GM23338 (cell line): ENCODE data around the gene GRID2.

Experiments used
- CREB1 ChIP-seq: fragments of 250-450 bp; sonication (Bioruptor Pico); IDR thresholded peaks from 2 replicates; pipeline ENCODE4 v1.5.0; 2020; ENCODE audit warnings: low read depth, mild to moderate bottlenecking, moderate library complexity
- EZH2 ChIP-seq: fragments of 200-600 bp; sonication (generic); IDR thresholded peaks from one replicate; pipeline ENCODE4 v1.8.0; 2017; ENCODE audit warnings: antibody characterized with exemption, mild to moderate bottlenecking, low read depth; ENCODE audit not compliant: unreplicated experiment
- JUNB ChIP-seq: IDR thresholded peaks from one replicate; pipeline ENCODE4 v1.6.1; 2016; ENCODE audit warnings: antibody characterized with exemption; ENCODE audit not compliant: unreplicated experiment
- POLR2AphosphoS5 ChIP-seq: IDR thresholded peaks from 2 replicates; pipeline ENCODE4 v1.6.1; 2016; ENCODE audit warnings: antibody characterized with exemption, low read depth
- TF ChIP-seq, protein P1 (sequence below), 2 experiments: fragments of 200-600 bp in 1 of 2; sonication (generic) in 1 of 2; conservative IDR thresholded peaks; 2 replicates each; pipeline versions ENCODE4 v1.5.1 to v1.6.1; 2016 to 2017; ENCODE audit warnings: antibody characterized with exemption in 2 of 2, low read depth in 2 of 2, mild to moderate bottlenecking in 2 of 2, moderate library complexity in 1 of 2
- TF ChIP-seq, protein P2 (sequence below): IDR thresholded peaks from one replicate; pipeline ENCODE4 v1.6.1; 2018; ENCODE audit warnings: antibody characterized with exemption; ENCODE audit not compliant: unreplicated experiment

DNA sequence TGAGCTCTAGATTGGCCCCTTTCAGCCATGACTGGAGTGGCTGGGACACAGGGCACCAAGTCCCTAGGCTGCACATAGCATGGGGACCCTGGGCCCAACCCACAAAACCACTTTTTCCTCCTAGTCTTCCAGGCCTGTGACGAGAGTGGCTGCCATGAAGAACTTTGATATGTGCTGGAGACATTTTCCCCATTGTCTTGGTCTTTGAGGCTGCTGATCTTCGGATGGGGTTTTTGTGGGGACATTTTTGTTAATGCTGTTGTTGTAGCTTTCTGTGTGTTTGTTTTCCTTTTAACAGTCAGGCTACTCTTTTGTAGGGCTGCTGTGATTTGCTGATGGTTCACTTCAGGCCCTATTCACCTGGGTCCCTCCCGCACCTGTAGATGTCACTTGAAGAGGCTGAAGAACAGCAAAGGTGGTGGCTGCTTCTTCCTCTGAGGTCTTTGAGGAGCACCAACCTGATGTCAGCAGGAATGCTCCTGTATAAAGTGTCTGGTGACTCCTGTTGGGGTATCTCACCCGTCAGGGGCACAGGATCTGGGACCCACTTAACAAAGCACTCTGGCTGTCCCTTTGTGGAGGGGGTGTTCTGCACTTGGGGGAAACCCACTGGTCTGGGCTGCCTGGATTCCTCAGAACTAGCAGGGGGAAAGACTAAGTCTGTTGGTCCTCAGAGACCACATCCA, 49.6 kb upstream of the GRID2 start:
- TF ChIP-seq, protein P1, sequence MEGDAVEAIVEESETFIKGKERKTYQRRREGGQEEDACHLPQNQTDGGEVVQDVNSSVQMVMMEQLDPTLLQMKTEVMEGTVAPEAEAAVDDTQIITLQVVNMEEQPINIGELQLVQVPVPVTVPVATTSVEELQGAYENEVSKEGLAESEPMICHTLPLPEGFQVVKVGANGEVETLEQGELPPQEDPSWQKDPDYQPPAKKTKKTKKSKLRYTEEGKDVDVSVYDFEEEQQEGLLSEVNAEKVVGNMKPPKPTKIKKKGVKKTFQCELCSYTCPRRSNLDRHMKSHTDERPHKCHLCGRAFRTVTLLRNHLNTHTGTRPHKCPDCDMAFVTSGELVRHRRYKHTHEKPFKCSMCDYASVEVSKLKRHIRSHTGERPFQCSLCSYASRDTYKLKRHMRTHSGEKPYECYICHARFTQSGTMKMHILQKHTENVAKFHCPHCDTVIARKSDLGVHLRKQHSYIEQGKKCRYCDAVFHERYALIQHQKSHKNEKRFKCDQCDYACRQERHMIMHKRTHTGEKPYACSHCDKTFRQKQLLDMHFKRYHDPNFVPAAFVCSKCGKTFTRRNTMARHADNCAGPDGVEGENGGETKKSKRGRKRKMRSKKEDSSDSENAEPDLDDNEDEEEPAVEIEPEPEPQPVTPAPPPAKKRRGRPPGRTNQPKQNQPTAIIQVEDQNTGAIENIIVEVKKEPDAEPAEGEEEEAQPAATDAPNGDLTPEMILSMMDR (conservative IDR thresholded peaks at IDR 0.05; ENCODE audit: low read depth in 2 of 2) = no peak
- TF ChIP-seq EZH2 (no peak), JUNB (no peak), POLR2AphosphoS5 (no peak; the same call in 1 of the 2 replicates), CREB1 (no peak)
- TF ChIP-seq, protein P2, sequence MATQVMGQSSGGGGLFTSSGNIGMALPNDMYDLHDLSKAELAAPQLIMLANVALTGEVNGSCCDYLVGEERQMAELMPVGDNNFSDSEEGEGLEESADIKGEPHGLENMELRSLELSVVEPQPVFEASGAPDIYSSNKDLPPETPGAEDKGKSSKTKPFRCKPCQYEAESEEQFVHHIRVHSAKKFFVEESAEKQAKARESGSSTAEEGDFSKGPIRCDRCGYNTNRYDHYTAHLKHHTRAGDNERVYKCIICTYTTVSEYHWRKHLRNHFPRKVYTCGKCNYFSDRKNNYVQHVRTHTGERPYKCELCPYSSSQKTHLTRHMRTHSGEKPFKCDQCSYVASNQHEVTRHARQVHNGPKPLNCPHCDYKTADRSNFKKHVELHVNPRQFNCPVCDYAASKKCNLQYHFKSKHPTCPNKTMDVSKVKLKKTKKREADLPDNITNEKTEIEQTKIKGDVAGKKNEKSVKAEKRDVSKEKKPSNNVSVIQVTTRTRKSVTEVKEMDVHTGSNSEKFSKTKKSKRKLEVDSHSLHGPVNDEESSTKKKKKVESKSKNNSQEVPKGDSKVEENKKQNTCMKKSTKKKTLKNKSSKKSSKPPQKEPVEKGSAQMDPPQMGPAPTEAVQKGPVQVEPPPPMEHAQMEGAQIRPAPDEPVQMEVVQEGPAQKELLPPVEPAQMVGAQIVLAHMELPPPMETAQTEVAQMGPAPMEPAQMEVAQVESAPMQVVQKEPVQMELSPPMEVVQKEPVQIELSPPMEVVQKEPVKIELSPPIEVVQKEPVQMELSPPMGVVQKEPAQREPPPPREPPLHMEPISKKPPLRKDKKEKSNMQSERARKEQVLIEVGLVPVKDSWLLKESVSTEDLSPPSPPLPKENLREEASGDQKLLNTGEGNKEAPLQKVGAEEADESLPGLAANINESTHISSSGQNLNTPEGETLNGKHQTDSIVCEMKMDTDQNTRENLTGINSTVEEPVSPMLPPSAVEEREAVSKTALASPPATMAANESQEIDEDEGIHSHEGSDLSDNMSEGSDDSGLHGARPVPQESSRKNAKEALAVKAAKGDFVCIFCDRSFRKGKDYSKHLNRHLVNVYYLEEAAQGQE = no peak
